NCI-H2196 treated with DMSO at 0.1 percent for 48 hours (cell line): ENCODE data around the gene PLCH2.

Experiments used
- DNase-seq: peaks from one replicate; lab custom pipeline; 2025; ENCODE audit not compliant: unreplicated experiment; lab: John Stamatoyannopoulos, UW

The PLCH2 gene, protein sequence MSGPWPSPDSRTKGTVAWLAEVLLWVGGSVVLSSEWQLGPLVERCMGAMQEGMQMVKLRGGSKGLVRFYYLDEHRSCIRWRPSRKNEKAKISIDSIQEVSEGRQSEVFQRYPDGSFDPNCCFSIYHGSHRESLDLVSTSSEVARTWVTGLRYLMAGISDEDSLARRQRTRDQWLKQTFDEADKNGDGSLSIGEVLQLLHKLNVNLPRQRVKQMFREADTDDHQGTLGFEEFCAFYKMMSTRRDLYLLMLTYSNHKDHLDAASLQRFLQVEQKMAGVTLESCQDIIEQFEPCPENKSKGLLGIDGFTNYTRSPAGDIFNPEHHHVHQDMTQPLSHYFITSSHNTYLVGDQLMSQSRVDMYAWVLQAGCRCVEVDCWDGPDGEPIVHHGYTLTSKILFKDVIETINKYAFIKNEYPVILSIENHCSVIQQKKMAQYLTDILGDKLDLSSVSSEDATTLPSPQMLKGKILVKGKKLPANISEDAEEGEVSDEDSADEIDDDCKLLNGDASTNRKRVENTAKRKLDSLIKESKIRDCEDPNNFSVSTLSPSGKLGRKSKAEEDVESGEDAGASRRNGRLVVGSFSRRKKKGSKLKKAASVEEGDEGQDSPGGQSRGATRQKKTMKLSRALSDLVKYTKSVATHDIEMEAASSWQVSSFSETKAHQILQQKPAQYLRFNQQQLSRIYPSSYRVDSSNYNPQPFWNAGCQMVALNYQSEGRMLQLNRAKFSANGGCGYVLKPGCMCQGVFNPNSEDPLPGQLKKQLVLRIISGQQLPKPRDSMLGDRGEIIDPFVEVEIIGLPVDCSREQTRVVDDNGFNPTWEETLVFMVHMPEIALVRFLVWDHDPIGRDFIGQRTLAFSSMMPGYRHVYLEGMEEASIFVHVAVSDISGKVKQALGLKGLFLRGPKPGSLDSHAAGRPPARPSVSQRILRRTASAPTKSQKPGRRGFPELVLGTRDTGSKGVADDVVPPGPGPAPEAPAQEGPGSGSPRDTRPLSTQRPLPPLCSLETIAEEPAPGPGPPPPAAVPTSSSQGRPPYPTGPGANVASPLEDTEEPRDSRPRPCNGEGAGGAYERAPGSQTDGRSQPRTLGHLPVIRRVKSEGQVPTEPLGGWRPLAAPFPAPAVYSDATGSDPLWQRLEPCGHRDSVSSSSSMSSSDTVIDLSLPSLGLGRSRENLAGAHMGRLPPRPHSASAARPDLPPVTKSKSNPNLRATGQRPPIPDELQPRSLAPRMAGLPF (N-terminal part only)

GRCh38 chr1:2476061-2476999, at the start of gene PLCH2:
TSS of gene PLCH2 (plus strand) at chr1:2476289. CDS start at chr1:2476589, 300 bp downstream.
- no peak for DNase-seq

- no peak for DNase-seq
Observed at GRCh38 chr1:2426540-2426939, 49.5 kb upstream of the PLCH2 start.

DNA sequence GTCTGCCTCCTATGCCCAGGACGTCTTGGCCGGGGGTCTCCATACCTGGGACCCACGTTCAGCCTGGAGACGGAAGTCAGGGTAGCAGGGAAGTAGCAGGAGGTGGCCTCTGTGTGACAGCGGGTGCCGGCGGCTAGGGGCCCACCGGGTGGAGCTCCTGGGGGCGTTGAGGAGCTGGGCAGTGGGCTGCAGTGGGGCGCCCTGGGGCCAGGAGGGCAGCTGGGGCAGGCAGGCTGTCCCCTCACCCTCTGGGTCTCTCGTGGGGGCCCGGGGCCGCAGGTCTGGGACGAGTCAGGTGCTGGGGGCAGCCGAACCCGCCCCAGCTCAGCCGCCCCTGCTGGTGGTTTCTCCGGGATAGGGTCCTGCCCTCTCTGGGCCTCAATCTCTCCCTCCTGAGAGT, 49.0 kb upstream of the PLCH2 start:
- no peak for DNase-seq

- DNase-seq: no peak
Observed at GRCh38 chr1:2427976-2428375, 48.1 kb upstream of the PLCH2 start.

- no peak for DNase-seq
Observed at GRCh38 chr1:2428490-2428889, 47.6 kb upstream of the PLCH2 start.

GRCh38 chr1:2429780-2430591, 46.1 kb upstream of the PLCH2 start:
- DNase-seq: no peak

DNA sequence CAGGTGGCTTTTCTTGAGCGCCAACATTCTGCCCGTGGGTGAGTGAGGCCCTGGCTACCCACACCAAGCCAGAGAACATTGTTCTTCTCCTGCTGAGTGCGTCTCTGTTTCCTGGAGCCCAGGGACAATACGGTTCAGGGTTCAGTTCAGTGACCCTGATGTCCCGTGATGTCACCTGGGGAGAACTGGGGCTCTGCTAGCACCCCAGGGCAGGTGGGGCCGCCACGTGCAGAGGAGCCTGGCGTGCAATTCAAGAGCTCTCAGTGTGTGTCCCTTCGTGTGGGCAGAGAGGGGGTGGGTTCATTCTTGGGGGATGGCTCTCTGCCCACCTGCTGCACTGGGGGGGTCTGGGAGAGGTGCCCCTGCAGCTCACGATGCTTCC, 45.5 kb upstream of the PLCH2 start:
- DNase-seq: no peak

DNA sequence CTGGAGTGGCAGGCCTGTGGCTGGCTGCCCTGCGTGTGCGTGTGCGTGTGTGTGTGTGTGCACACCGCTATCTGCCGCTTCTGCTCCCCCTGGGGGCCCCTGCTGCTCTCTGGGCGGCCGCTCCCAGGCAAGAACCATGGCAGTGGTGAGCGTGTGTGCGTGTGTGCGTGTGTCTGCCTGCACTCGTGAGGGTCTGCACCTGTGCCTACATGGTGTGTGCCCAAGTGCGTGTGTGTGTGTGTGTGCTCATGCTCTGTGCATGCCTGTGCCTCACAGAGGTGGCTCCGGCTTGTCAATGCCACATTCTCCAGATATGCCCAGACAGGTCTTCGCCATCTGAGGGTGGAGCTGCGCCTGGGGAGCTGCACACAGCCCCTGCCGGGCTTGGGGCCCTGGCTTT, 45.0 kb upstream of the PLCH2 start:
- DNase-seq: no peak

DNA sequence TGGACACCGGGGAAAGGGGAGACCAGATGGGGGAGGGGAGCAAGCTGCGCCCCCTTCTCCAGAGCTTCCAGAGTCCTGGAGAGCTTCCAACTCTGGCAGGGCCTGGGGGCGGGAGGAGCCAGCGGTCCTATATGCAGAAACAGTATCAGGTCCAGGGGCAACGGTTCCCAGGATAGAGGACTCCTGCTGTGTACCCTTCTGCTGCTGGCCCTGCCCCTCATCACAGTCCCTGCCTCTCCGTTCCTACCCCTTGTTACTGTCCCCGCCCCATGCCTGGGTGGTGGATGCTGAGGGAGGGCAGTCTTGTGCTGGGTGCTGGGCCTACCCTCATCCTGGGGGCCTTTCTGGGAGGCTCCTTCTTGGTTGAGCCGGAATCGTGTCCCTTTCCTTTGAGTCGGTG, 44.6 kb upstream of the PLCH2 start:
- DNase-seq: no peak

GRCh38 chr1:2432441-2432844, 43.6 kb upstream of the PLCH2 start:
- DNase-seq: no peak

- DNase-seq: no peak
Observed at GRCh38 chr1:2433196-2433595, 42.9 kb upstream of the PLCH2 start.

- DNase-seq: no peak
Observed at GRCh38 chr1:2433936-2434655, 42.0 kb upstream of the PLCH2 start.

- no peak for DNase-seq
Observed at GRCh38 chr1:2435091-2435490, 41.0 kb upstream of the PLCH2 start.

GRCh38 chr1:2435746-2436355, 40.2 kb upstream of the PLCH2 start:
- no peak for DNase-seq

DNA sequence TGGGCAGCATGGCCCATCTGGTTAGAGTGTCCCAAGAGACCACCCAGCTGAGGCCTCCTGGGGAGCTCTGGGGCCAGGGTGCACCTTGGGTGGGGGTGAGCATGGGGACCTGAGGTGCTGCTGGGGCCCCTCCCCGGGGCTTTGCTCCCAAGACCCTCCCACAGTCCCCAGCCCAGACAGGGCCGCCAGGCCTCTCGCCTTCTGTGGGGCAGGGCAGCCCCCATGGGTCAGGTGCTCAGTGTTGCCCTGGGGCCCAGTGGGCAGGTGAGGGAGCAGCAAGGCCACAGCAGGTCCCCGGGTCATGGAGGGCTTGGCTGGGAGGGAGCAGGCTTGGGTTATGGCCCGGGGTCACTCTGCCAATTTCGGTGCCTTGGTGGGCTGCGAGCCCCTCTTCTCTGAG, 39.2 kb upstream of the PLCH2 start:
- no peak for DNase-seq

DNA sequence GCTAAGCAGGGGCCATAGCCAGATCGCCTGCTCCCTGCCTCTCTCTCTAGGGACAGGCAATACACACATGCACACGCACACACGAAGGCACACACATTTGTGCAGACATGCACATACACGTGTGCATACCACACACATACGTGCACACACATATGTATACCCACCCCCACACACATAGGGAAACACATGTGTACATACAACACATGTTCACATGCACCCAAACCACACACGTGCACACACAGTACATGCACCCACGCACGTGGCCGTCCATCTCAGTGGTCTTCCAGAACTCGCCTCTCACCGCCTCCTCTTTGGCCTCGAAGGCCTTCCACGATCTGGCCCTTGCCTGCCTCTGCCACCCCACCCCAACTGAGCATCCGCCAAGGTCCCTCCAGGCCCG, 38.5 kb upstream of the PLCH2 start:
- DNase-seq: no peak

DNA sequence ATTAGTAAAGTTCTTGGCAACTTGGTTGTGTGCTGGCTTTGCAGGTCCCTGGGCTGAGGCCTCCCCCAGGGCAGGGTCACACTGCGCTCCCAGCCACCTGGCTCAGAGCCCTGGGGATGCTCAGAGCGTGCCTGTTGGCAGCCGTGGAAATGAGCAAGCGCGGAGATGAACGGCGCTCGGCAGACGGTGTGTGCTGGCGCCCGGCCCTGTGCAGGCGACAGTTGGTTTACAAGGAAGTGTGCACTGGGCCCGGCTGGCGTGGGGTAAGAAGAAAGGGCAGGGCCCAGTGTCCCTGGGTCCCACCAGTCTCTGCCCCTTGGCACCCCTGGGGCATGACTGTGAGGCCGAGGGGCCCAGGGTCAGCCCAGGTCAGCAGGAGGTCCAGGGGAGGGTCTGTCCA, 38.1 kb upstream of the PLCH2 start:
- peak; percentile 48 for DNase-seq

GRCh38 chr1:2438641-2439040, 37.4 kb upstream of the PLCH2 start:
- no peak for DNase-seq
